ENCODE results near the gene GID4.

The GID4 gene

GRCh38 chr17:18110636-18111145 is 71.5 kb downstream of the GID4 start:
- WGBS (ENCODE audit: insufficient coverage) = 94% methylated on average over 2 of the region's 4 CpGs
- H3K27ac ChIP-seq (ENCODE audit: insufficient read depth in 1 of 2, low read depth in 1 of 2, low read length in 2 of 2, poor library complexity in 1 of 2, severe bottlenecking in 2 of 2) = no peak overlapping the region
- no peaks in the 10 kb centered on the region for H3K9me3 ChIP-seq (ENCODE audit: control extremely low read depth in 1 of 5, control insufficient read depth in 4 of 5, insufficient read depth in 2 of 5, low read depth in 1 of 5, low read length in 4 of 5)
- CTCF ChIA-PET = interaction anchor here (1.9 kb wide), 1 partner anchor 22 kb away, joined by 6 read pairs; no protein-coding TSS in a partner anchor
- peaks cover 0 to 21% (median 10%) of the 10 kb centered on the region in 4 experiments for H3K36me3 ChIP-seq (ENCODE audit: control insufficient read depth in 4 of 4, insufficient read depth in 4 of 4, low read length in 3 of 4)
- no peak for DNase-seq
- POLR2A ChIA-PET = no interaction called here
- H3K27me3 ChIP-seq (replicated peaks in 2 of 5; ENCODE audit: control insufficient read depth in 4 of 5, insufficient read depth in 5 of 5, low read length in 4 of 5) = no peaks in the 10 kb centered on the region
- H3K4me3 ChIP-seq (ENCODE audit: control insufficient read depth in 1 of 7, extremely low read depth in 1 of 7, insufficient read depth in 4 of 7, low read depth in 2 of 7, low read length in 6 of 7) = no peak overlapping the region
- H3K4me1 ChIP-seq (ENCODE audit: control extremely low read depth in 1 of 4, control insufficient read depth in 4 of 4, insufficient read depth in 4 of 4, low read length in 3 of 4) = no peaks in the 10 kb centered on the region

DNA sequence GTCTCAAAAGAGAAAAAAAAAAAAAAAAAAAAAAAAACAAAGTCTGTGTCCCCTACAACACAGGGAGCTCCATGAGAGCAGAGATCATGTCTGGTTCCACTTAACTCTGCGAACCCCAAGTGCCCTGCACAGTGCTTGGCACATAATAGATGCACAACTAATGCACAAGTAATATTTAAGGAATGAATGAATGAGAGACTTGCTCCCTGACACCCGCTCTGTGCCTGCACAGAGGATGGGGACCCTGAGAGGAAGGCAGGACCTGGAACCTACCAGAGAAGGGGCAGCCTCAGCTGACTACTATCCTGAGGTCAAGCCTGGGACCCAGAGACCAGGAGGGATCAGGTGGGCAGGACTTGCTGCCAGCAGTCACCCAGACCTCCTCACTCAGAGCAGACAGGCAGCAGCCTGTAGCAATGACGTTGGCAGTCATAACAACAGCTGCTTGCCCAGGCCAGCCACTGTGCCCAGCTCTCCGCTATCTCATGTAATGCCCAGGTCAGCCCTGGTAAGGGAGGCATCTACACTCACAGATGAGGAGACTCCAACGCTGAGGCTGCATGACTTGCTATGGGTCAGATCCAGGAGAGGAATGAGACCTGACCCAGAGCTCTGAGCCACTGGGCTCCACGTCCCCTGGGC is 72.2 kb downstream of the GID4 start:
- WGBS (ENCODE audit: insufficient coverage) = 98% methylated on average over 5 of the region's 6 CpGs

GRCh38 chr17:18115517-18115916 is 76.3 kb downstream of the GID4 start:
- H3K27ac ChIP-seq (ENCODE audit: insufficient read depth in 1 of 2, low read depth in 1 of 2, low read length in 2 of 2, poor library complexity in 1 of 2, severe bottlenecking in 2 of 2) = no peak overlapping the region
- H3K36me3 ChIP-seq (ENCODE audit: control insufficient read depth in 4 of 4, insufficient read depth in 4 of 4, low read length in 3 of 4) = no peaks in the 10 kb centered on the region
- no peaks in the 10 kb centered on the region for H3K4me1 ChIP-seq (ENCODE audit: control extremely low read depth in 1 of 4, control insufficient read depth in 4 of 4, insufficient read depth in 4 of 4, low read length in 3 of 4)
- H3K4me3 ChIP-seq (ENCODE audit: control insufficient read depth in 1 of 7, extremely low read depth in 1 of 7, insufficient read depth in 4 of 7, low read depth in 2 of 7, low read length in 6 of 7) = no peak overlapping the region
- ChIA-PET CTCF (no interaction called here), POLR2A (no interaction called here)
- peaks cover 0 to 21% (median 16%) of the 10 kb centered on the region in 5 experiments for H3K9me3 ChIP-seq (ENCODE audit: control extremely low read depth in 1 of 5, control insufficient read depth in 4 of 5, insufficient read depth in 2 of 5, low read depth in 1 of 5, low read length in 4 of 5)
- no peaks in the 10 kb centered on the region for H3K27me3 ChIP-seq (replicated peaks in 2 of 5; ENCODE audit: control insufficient read depth in 4 of 5, insufficient read depth in 5 of 5, low read length in 4 of 5)
- 90% methylated on average over 4 of the region's 7 CpGs for WGBS (ENCODE audit: insufficient coverage)
- no peak for DNase-seq

More for the DNA sequence above, 72.2 kb downstream of the GID4 start:
- Histone ChIP-seq H3K4me1 (ENCODE audit: control extremely low read depth in 1 of 4, control insufficient read depth in 4 of 4, insufficient read depth in 4 of 4, low read length in 3 of 4) (no peaks in the 10 kb centered on the region), H3K4me3 (ENCODE audit: control insufficient read depth in 1 of 7, extremely low read depth in 1 of 7, insufficient read depth in 4 of 7, low read depth in 2 of 7, low read length in 6 of 7) (no peak overlapping the region), H3K9me3 (ENCODE audit: control extremely low read depth in 1 of 5, control insufficient read depth in 4 of 5, insufficient read depth in 2 of 5, low read depth in 1 of 5, low read length in 4 of 5) (no peaks in the 10 kb centered on the region), H3K27me3 (replicated peaks in 2 of 5; ENCODE audit: control insufficient read depth in 4 of 5, insufficient read depth in 5 of 5, low read length in 4 of 5) (no peaks in the 10 kb centered on the region), H3K27ac (ENCODE audit: insufficient read depth in 1 of 2, low read depth in 1 of 2, low read length in 2 of 2, poor library complexity in 1 of 2, severe bottlenecking in 2 of 2) (no peak overlapping the region), H3K36me3 (ENCODE audit: control insufficient read depth in 4 of 4, insufficient read depth in 4 of 4, low read length in 3 of 4) (peaks cover 0 to 13% (median 7%) of the 10 kb centered on the region in 4 experiments)
- ChIA-PET POLR2A (no interaction called here), CTCF (no interaction called here)
- DNase-seq = no peak

DNA sequence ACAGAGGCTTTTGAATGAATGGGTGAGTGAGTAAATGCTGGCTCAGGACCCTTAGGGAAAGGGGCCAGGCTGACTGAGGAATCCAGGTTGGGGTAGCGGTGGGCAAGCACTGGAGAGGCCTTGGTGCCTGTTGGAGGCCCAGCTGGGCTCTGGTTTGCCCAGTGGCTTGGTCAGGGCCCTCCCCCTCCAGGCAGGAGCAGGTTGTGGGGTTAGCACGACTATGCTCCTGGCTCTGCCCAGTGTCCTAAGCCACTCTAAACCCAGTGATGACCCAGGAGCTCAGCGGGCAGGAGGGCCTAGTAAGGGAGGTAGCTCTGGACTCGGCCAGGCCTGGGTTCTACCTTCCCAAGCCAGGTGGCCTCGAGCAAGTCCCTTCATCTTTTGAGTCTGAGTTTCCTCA is 76.9 kb downstream of the GID4 start:
- POLR2A ChIA-PET = no interaction called here
- CTCF ChIA-PET = no interaction called here
- H3K27me3 ChIP-seq (replicated peaks in 2 of 5; ENCODE audit: control insufficient read depth in 4 of 5, insufficient read depth in 5 of 5, low read length in 4 of 5) = no peaks in the 10 kb centered on the region
- 96% methylated on average over 4 of the region's 5 CpGs for WGBS (ENCODE audit: insufficient coverage)
- no peak for DNase-seq
- no peaks in the 10 kb centered on the region for H3K36me3 ChIP-seq (ENCODE audit: control insufficient read depth in 4 of 4, insufficient read depth in 4 of 4, low read length in 3 of 4)
- H3K27ac ChIP-seq (ENCODE audit: insufficient read depth in 1 of 2, low read depth in 1 of 2, low read length in 2 of 2, poor library complexity in 1 of 2, severe bottlenecking in 2 of 2) = no peak overlapping the region
- no peak overlapping the region for H3K4me3 ChIP-seq (ENCODE audit: control insufficient read depth in 1 of 7, extremely low read depth in 1 of 7, insufficient read depth in 4 of 7, low read depth in 2 of 7, low read length in 6 of 7)
- H3K4me1 ChIP-seq (ENCODE audit: control extremely low read depth in 1 of 4, control insufficient read depth in 4 of 4, insufficient read depth in 4 of 4, low read length in 3 of 4) = no peaks in the 10 kb centered on the region
- H3K9me3 ChIP-seq (ENCODE audit: control extremely low read depth in 1 of 5, control insufficient read depth in 4 of 5, insufficient read depth in 2 of 5, low read depth in 1 of 5, low read length in 4 of 5) = peaks cover 0 to 23% (median 16%) of the 10 kb centered on the region in 5 experiments

DNA sequence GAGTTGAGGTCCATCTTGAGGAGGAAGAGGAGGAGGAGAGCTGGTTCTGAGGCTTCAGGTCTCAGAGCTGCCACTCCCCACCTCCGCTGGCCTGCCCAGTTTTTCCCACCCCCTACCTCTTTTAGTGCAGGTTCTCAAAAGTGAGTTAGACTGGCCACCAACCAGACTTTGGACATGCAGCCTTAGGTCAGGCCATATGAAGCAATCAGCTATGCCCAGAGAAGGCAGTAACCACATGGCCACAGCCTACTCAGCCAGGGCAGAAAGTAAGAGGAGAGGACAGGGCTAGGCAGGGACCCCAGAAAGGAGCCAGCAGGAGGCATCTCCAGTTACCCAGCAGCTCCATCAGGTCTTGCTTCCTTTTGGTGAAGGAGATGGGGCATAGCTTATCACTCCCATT is 78.3 kb downstream of the GID4 start:
- H3K36me3 ChIP-seq (ENCODE audit: control insufficient read depth in 4 of 4, insufficient read depth in 4 of 4, low read length in 3 of 4) = no peaks in the 10 kb centered on the region
- CTCF ChIA-PET = interaction anchor here (1.2 kb wide), 1 partner anchor 67 kb away, joined by 3 read pairs; no protein-coding TSS in a partner anchor
- no CpG with 5 or more reads among the region's 1 CpG for WGBS (ENCODE audit: insufficient coverage)
- H3K4me3 ChIP-seq (ENCODE audit: control insufficient read depth in 1 of 7, extremely low read depth in 1 of 7, insufficient read depth in 4 of 7, low read depth in 2 of 7, low read length in 6 of 7) = no peak overlapping the region
- no peaks in the 10 kb centered on the region for H3K27me3 ChIP-seq (replicated peaks in 2 of 5; ENCODE audit: control insufficient read depth in 4 of 5, insufficient read depth in 5 of 5, low read length in 4 of 5)
- H3K4me1 ChIP-seq (ENCODE audit: control extremely low read depth in 1 of 4, control insufficient read depth in 4 of 4, insufficient read depth in 4 of 4, low read length in 3 of 4) = no peaks in the 10 kb centered on the region
- no peak for DNase-seq
- peaks cover 0 to 23% (median 16%) of the 10 kb centered on the region in 5 experiments for H3K9me3 ChIP-seq (ENCODE audit: control extremely low read depth in 1 of 5, control insufficient read depth in 4 of 5, insufficient read depth in 2 of 5, low read depth in 1 of 5, low read length in 4 of 5)
- H3K27ac ChIP-seq (ENCODE audit: insufficient read depth in 1 of 2, low read depth in 1 of 2, low read length in 2 of 2, poor library complexity in 1 of 2, severe bottlenecking in 2 of 2) = no peak overlapping the region
- POLR2A ChIA-PET = no interaction called here
